Left ventricle myocardium inferior (tissue), 1 donor: ENCODE measurements around the gene IL3. TPM values are rescaled to one million over a fixed set of nuclear protein-coding genes. Genes with fewer than 3 reads are reported as not detected.

Experiments
- DNase-seq: peaks from one replicate; pipeline ENCODE4 v3.0.0-alpha.2; 2020
- H3K27ac ChIP-seq: fragments of 200-600 bp; replicated peaks from 2 replicates; pipeline ENCODE4 v1.8.0; 2021
- H3K27me3 ChIP-seq: fragments of 200-600 bp; 2 replicates; pipeline ENCODE4 v1.8.0; 2021; ENCODE audit warnings: low read depth
- H3K36me3 ChIP-seq: fragments of 200-600 bp; 2 replicates; pipeline ENCODE4 v1.8.0; 2021
- H3K4me1 ChIP-seq: fragments of 200-600 bp; 2 replicates; pipeline ENCODE4 v1.8.0; 2021
- H3K4me3 ChIP-seq: fragments of 200-600 bp; 2 replicates; pipeline ENCODE4 v1.8.0; 2021; ENCODE audit warnings: mild to moderate bottlenecking, moderate library complexity
- H3K9me3 ChIP-seq: fragments of 200-600 bp; replicated peaks from 2 replicates; pipeline ENCODE4 v1.8.0; 2021
- CTCF ChIP-seq: fragments of 200-600 bp; IDR thresholded peaks from 2 replicates; pipeline ENCODE4 v1.8.0; 2021; ENCODE audit warnings: antibody characterized with exemption, mild to moderate bottlenecking, borderline replicate concordance
- intact Hi-C: fragments of 100-400 bp; cut with micrococcal nuclease; formaldehyde crosslinking; loops from one replicate; pipeline ENCODE4 v1.11.0; 2022
- total RNA-seq: library from RNA; stranded (reverse); fragmentation: NEBNext Ultra II Directional; extraction: Animal tissue kit (Norgen Biotek cat#: 25700); gene quantifications from one replicate; pipeline ENCODE4 v1.2.1, GENCODE V29; 2021
- donor health status: DM: no; HTN: yes; CAD: no; lungs with severe emphysema.

IL3 gene
- total RNA-seq, 1 donor from 2014 or later, result not detected

GRCh38 chr5:132076202-132076830 is 15.9 kb downstream of the IL3 start:
- no peaks in the 10 kb centered on the region for H3K9me3 ChIP-seq
- H3K4me3 ChIP-seq, result no peak overlapping the region
- H3K27ac ChIP-seq, result no peak overlapping the region
- TF ChIP-seq CTCF, result no peak
- H3K4me1 ChIP-seq, result no peaks in the 10 kb centered on the region
- no peak for DNase-seq
- no peaks in the 10 kb centered on the region for H3K36me3 ChIP-seq
- intact Hi-C loops, result no loop called here
- no peaks in the 10 kb centered on the region for H3K27me3 ChIP-seq

- TF ChIP-seq CTCF, result no peak
- H3K27ac ChIP-seq, result no peak overlapping the region
- no peaks in the 10 kb centered on the region for H3K4me1 ChIP-seq
- no peaks in the 10 kb centered on the region for H3K9me3 ChIP-seq
- no peaks in the 10 kb centered on the region for H3K36me3 ChIP-seq
- intact Hi-C loops, result no loop called here
- no peak overlapping the region for H3K4me3 ChIP-seq
- no peak for DNase-seq
- no peaks in the 10 kb centered on the region for H3K27me3 ChIP-seq
Measured at GRCh38 chr5:132076983-132077382, 16.5 kb downstream of the IL3 start.

GRCh38 chr5:132079081-132079480 is 18.6 kb downstream of the IL3 start:
- no peak for TF ChIP-seq CTCF
- Histone ChIP-seq H3K36me3 (no peaks in the 10 kb centered on the region), H3K27ac (no peak overlapping the region), H3K4me1 (no peaks in the 10 kb centered on the region), H3K9me3 (no peaks in the 10 kb centered on the region), H3K4me3 (no peak overlapping the region), H3K27me3 (no peaks in the 10 kb centered on the region)
- no peak for DNase-seq
- intact Hi-C loops, result no loop called here

GRCh38 chr5:132079619-132080018 is 19.2 kb downstream of the IL3 start:
- Histone ChIP-seq H3K36me3 (no peaks in the 10 kb centered on the region), H3K9me3 (no peaks in the 10 kb centered on the region), H3K4me3 (no peak overlapping the region), H3K27me3 (no peaks in the 10 kb centered on the region), H3K27ac (no peak overlapping the region), H3K4me1 (no peaks in the 10 kb centered on the region)
- no peak for DNase-seq
- intact Hi-C loops, result no loop called here
- no peak for TF ChIP-seq CTCF

- Histone ChIP-seq H3K9me3 (no peaks in the 10 kb centered on the region), H3K4me3 (no peak overlapping the region), H3K27ac (no peak overlapping the region), H3K4me1 (peaks cover 2% of the 10 kb centered on the region), H3K36me3 (no peaks in the 10 kb centered on the region), H3K27me3 (no peaks in the 10 kb centered on the region)
- TF ChIP-seq CTCF, result no peak
- intact Hi-C loops, result no loop called here
- DNase-seq, result no peak
Measured at GRCh38 chr5:132080595-132080994, 20.1 kb downstream of the IL3 start.
